Spinal cord (tissue), 10 donors: ENCODE results near the gene ARAP1. TPM values are rescaled to one million over a fixed set of nuclear protein-coding genes. Genes with fewer than 3 reads are reported as not detected.

Experiments used
- DNase-seq, 6 donors: peaks; one replicate each; pipeline versions ENCODE4 v3.0.0 to v3.0.0-alpha.2; 2013 to 2015; ENCODE audit warnings: low spot score in 6 of 6, low read depth in 4 of 6
- H3K27ac ChIP-seq: one replicate; pipeline ENCODE4 v1.5.1; 2013; ENCODE audit warnings: low read depth, low read length, control low read depth
- H3K27me3 ChIP-seq: one replicate; pipeline ENCODE4 v1.6.1; 2013; ENCODE audit warnings: low read length; ENCODE audit not compliant: control insufficient read depth, insufficient read depth
- H3K36me3 ChIP-seq: one replicate; pipeline ENCODE4 v1.6.1; 2013; ENCODE audit warnings: low read length; ENCODE audit not compliant: control insufficient read depth, insufficient read depth
- H3K4me1 ChIP-seq: one replicate; pipeline ENCODE4 v1.6.1; 2013; ENCODE audit warnings: low read length; ENCODE audit not compliant: control insufficient read depth, insufficient read depth
- H3K4me3 ChIP-seq: one replicate; pipeline ENCODE4 v1.5.1; 2013; ENCODE audit warnings: low read depth, low read length, control low read depth
- H3K9me3 ChIP-seq: one replicate; pipeline ENCODE4 v1.6.1; 2013; ENCODE audit warnings: low read length; ENCODE audit not compliant: control insufficient read depth, insufficient read depth
- WGBS: methylation state at CpG from one replicate; pipeline ENCODE4 v1.1.5; 2013; ENCODE audit warnings: missing lambda C conversion rate; ENCODE audit not compliant: insufficient coverage; 5-methylcytosine and 5-hydroxymethylcytosine counted together
- polyA plus RNA-seq, 2 donors: library from polyadenylated mRNA; unstranded; fragments of 120-200 nt; gene quantifications; one replicate each; pipeline ENCODE4 v1.2.1, GENCODE V29; 2013; ENCODE audit not compliant: insufficient read length in 2 of 2
- total RNA-seq, 2 donors: library from RNA; depleted of rRNA in 1 of 2; stranded (reverse); fragments of 120-200 nt in 1 of 2; fragments of >200 nt in 1 of 2; gene quantifications; one replicate each; pipeline versions ENCODE4 v1.2.3 to v1.2.4, GENCODE V29; 2013 to 2014
- donor health status: healthy.

ARAP1 gene
- total and polyA plus RNA-seq, 4 donors: 44.8 to 79.2 (median 52.1) TPM

GRCh38 chr11:72788241-72788640, 36.0 kb upstream of the ARAP1 start:
- no peaks in the 10 kb centered on the region for H3K9me3 ChIP-seq
- H3K4me3 ChIP-seq: no peak overlapping the region
- 69% methylated on average over 4 of the region's 7 CpGs for WGBS
- H3K27ac ChIP-seq: no peak overlapping the region
- no peaks in the 10 kb centered on the region for H3K27me3 ChIP-seq
- H3K4me1 ChIP-seq: peaks cover 37% of the 10 kb centered on the region
- DNase-seq: no peak
- peaks cover 9% of the 10 kb centered on the region for H3K36me3 ChIP-seq

GRCh38 chr11:72787216-72788104, 35.3 kb upstream of the ARAP1 start:
- H3K4me1 ChIP-seq: peaks cover 34% of the 10 kb centered on the region
- H3K27me3 ChIP-seq: no peaks in the 10 kb centered on the region
- H3K9me3 ChIP-seq: no peaks in the 10 kb centered on the region
- H3K27ac ChIP-seq: no peak overlapping the region
- WGBS: 33% methylated on average over 13 of the region's 16 CpGs
- no peak for DNase-seq
- peaks cover 9% of the 10 kb centered on the region for H3K36me3 ChIP-seq
- no peak overlapping the region for H3K4me3 ChIP-seq

- H3K27me3 ChIP-seq: no peaks in the 10 kb centered on the region
- no peak overlapping the region for H3K4me3 ChIP-seq
- 86% methylated on average over 5 of the region's 8 CpGs for WGBS
- peaks cover 9% of the 10 kb centered on the region for H3K36me3 ChIP-seq
- no peak overlapping the region for H3K27ac ChIP-seq
- H3K4me1 ChIP-seq: peaks cover 36% of the 10 kb centered on the region
- H3K9me3 ChIP-seq: no peaks in the 10 kb centered on the region
- no peak for DNase-seq
These were observed 34.4 kb upstream of the ARAP1 start for GRCh38 chr11:72786305-72787215.

- Histone ChIP-seq H3K27ac (no peak overlapping the region), H3K9me3 (no peaks in the 10 kb centered on the region)
- WGBS: 89% methylated on average over 9 of the region's 10 CpGs
These were observed 32.5 kb upstream of the ARAP1 start for GRCh38 chr11:72784662-72785061.

GRCh38 chr11:72783144-72783905, 31.1 kb upstream of the ARAP1 start:
- H3K27me3 ChIP-seq: no peaks in the 10 kb centered on the region
- no peaks in the 10 kb centered on the region for H3K9me3 ChIP-seq
- no peak overlapping the region for H3K4me3 ChIP-seq
- WGBS: no CpG with 5 or more reads among the region's 2 CpGs
- peaks cover 17% of the 10 kb centered on the region for H3K36me3 ChIP-seq
- DNase-seq: no peak
- no peak overlapping the region for H3K27ac ChIP-seq
- H3K4me1 ChIP-seq: peaks cover 35% of the 10 kb centered on the region

More at GRCh38 chr11:72784662-72785061, 32.5 kb upstream of the ARAP1 start:
- Histone ChIP-seq H3K4me3 (no peak overlapping the region), H3K27me3 (no peaks in the 10 kb centered on the region), H3K4me1 (peaks cover 40% of the 10 kb centered on the region), H3K36me3 (peaks cover 13% of the 10 kb centered on the region)
- DNase-seq: no peak

GRCh38 chr11:72782081-72782920, 30.1 kb upstream of the ARAP1 start:
- Histone ChIP-seq H3K4me3 (peak overlapping the region; percentile 37), H3K27me3 (no peaks in the 10 kb centered on the region), H3K4me1 (peaks cover 38% of the 10 kb centered on the region), H3K27ac (no peak overlapping the region), H3K36me3 (peaks cover 25% of the 10 kb centered on the region), H3K9me3 (no peaks in the 10 kb centered on the region)
- peak in 2 of 6 donors; percentile 24 to 63 for DNase-seq
- 27% methylated on average over 13 of the region's 14 CpGs for WGBS

GRCh38 chr11:72781313-72782080, 29.3 kb upstream of the ARAP1 start:
- H3K4me3 ChIP-seq: peak overlapping the region; percentile 37
- peaks cover 31% of the 10 kb centered on the region for H3K36me3 ChIP-seq
- peaks cover 39% of the 10 kb centered on the region for H3K4me1 ChIP-seq
- H3K27ac ChIP-seq: no peak overlapping the region
- H3K9me3 ChIP-seq: no peaks in the 10 kb centered on the region
- WGBS: under 1% methylated on average over 86 of the region's 89 CpGs
- H3K27me3 ChIP-seq: no peaks in the 10 kb centered on the region
- peak in 2 of 6 donors; percentile 62 to 67 for DNase-seq

- H3K4me3 ChIP-seq: peak overlapping the region; percentile 32
- H3K9me3 ChIP-seq: no peaks in the 10 kb centered on the region
- no peak overlapping the region for H3K27ac ChIP-seq
- peaks cover 31% of the 10 kb centered on the region for H3K36me3 ChIP-seq
- H3K27me3 ChIP-seq: no peaks in the 10 kb centered on the region
- peaks cover 40% of the 10 kb centered on the region for H3K4me1 ChIP-seq
- WGBS: 21% methylated on average over 17 of the region's 17 CpGs
- no peak for DNase-seq
These were observed 28.8 kb upstream of the ARAP1 start for GRCh38 chr11:72781063-72781312.
